Activated CD8-positive, alpha-beta T cell treated with anti-CD3 and anti-CD28 coated beads for 36 hours (primary cell): ENCODE measurements around the gene CCDC6. TPM values are rescaled to one million over a fixed set of nuclear protein-coding genes. Genes with fewer than 3 reads are reported as not detected.

Experiments
- ATAC-seq: fragments of 200-7000 bp; cut with Tn5 transposase; one replicate; pipeline ENCODE4 v1.10.0; 2021; ENCODE audit warnings: mild to moderate bottlenecking, moderate library complexity
- CTCF ChIA-PET: fragments of 350-600 bp; sonication (Branson Sonifier 250); formaldehyde crosslinking; loops from one replicate; lab custom pipeline; 2021; ENCODE audit warnings: antibody characterized with exemption; lab: Charles Lee
- POLR2A ChIA-PET: fragments of 350-600 bp; sonication (Branson Sonifier 250); formaldehyde crosslinking; loops from one replicate; lab custom pipeline; 2021; ENCODE audit warnings: antibody characterized with exemption; lab: Charles Lee
- DNase-seq: peaks from one replicate; pipeline ENCODE4 v3.0.0-alpha.2; 2020
- H3K27ac Mint-ChIP-seq: one replicate; pipeline ENCODE4 v1.8.0; 2021; ENCODE audit warnings: mild to moderate bottlenecking, mixed read lengths
- H3K27me3 Mint-ChIP-seq: one replicate; pipeline ENCODE4 v1.8.0; 2021; ENCODE audit warnings: mixed read lengths
- H3K36me3 Mint-ChIP-seq: one replicate; pipeline ENCODE4 v1.8.0; 2021; ENCODE audit warnings: low read depth, mixed read lengths
- H3K4me1 Mint-ChIP-seq: one replicate; pipeline ENCODE4 v1.8.0; 2021; ENCODE audit warnings: low read depth, mixed read lengths
- H3K4me3 Mint-ChIP-seq: one replicate; pipeline ENCODE4 v1.8.0; 2021; ENCODE audit warnings: mild to moderate bottlenecking, moderate library complexity, mixed read lengths
- H3K9me3 Mint-ChIP-seq: one replicate; pipeline ENCODE4 v1.8.0; 2021; ENCODE audit warnings: mixed read lengths
- intact Hi-C: fragments of 100-400 bp; cut with micrococcal nuclease; formaldehyde crosslinking; loops from one replicate; pipeline ENCODE4 v1.10.0; 2022
- total RNA-seq, 2 experiments: library from RNA; stranded (reverse); gene quantifications; one replicate each; pipeline ENCODE4 v1.2.3, GENCODE V29; 2021
- TF ChIP-seq, protein P1 (sequence below): fragments of 200-600 bp; IDR thresholded peaks from one replicate; pipeline ENCODE4 v1.8.0; 2022; ENCODE audit warnings: antibody characterized with exemption, mild to moderate bottlenecking

CCDC6 gene
- total RNA-seq, 2 experiments from 2014 or later, result 34.8 to 35.8 TPM

DNA sequence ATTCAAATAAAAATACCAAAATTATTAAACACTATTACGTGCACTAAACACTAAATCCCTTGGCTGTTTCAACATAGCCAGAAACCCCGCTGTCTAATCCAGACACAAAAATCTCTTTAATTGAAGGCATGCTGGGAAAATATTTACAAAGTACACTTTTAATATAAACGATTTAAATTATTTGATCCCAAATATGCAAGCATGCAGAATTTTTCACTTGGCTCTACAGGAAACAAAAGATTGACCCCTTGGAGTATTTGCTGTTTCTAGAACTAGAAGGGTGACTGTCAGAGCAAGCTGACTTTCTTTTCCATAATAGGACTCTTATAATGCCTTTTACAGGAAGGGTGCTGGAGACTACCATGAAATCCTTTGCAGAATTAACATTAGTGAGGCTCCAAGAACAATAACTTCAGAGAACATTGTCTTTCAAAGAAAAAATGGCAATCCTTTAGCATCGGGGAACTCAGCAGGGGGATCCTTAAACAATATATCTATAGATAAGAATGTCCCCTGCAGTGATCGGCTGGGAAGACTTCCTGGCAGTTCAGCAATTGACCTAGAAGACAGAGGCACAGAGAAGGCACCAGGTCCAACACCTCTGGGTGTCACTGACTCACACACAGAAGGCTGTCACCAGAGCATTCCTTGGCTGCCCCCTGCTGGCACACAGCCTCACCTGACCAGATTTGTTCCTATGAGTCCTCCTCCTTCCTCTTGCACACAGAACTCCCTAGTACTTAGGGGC lies 97.3 kb downstream of the CCDC6 start:
- intact Hi-C loops, result loop anchor here (2.0 kb wide), 1 partner anchor 182 kb away; no protein-coding TSS in a partner anchor
- ATAC-seq (peak; percentile 98), DNase-seq (peak; percentile 88)
- Mint-ChIP-seq H3K27ac (no peak overlapping the region), H3K36me3 (peaks cover 53% of the 10 kb centered on the region), H3K4me1 (no peaks in the 10 kb centered on the region), H3K27me3 (no peaks in the 10 kb centered on the region), H3K4me3 (no peak overlapping the region), H3K9me3 (no peaks in the 10 kb centered on the region)
- POLR2A ChIA-PET, result no interaction called here
- TF ChIP-seq, protein P1, sequence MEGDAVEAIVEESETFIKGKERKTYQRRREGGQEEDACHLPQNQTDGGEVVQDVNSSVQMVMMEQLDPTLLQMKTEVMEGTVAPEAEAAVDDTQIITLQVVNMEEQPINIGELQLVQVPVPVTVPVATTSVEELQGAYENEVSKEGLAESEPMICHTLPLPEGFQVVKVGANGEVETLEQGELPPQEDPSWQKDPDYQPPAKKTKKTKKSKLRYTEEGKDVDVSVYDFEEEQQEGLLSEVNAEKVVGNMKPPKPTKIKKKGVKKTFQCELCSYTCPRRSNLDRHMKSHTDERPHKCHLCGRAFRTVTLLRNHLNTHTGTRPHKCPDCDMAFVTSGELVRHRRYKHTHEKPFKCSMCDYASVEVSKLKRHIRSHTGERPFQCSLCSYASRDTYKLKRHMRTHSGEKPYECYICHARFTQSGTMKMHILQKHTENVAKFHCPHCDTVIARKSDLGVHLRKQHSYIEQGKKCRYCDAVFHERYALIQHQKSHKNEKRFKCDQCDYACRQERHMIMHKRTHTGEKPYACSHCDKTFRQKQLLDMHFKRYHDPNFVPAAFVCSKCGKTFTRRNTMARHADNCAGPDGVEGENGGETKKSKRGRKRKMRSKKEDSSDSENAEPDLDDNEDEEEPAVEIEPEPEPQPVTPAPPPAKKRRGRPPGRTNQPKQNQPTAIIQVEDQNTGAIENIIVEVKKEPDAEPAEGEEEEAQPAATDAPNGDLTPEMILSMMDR, result peak; percentile 68
- CTCF ChIA-PET, result interaction anchor here (0.5 to 3.1 kb wide), 10 partner anchors 9 to 854 kb away, joined by 3 to 24 read pairs (median 4); partner anchors contain the start of gene CCDC6

DNA sequence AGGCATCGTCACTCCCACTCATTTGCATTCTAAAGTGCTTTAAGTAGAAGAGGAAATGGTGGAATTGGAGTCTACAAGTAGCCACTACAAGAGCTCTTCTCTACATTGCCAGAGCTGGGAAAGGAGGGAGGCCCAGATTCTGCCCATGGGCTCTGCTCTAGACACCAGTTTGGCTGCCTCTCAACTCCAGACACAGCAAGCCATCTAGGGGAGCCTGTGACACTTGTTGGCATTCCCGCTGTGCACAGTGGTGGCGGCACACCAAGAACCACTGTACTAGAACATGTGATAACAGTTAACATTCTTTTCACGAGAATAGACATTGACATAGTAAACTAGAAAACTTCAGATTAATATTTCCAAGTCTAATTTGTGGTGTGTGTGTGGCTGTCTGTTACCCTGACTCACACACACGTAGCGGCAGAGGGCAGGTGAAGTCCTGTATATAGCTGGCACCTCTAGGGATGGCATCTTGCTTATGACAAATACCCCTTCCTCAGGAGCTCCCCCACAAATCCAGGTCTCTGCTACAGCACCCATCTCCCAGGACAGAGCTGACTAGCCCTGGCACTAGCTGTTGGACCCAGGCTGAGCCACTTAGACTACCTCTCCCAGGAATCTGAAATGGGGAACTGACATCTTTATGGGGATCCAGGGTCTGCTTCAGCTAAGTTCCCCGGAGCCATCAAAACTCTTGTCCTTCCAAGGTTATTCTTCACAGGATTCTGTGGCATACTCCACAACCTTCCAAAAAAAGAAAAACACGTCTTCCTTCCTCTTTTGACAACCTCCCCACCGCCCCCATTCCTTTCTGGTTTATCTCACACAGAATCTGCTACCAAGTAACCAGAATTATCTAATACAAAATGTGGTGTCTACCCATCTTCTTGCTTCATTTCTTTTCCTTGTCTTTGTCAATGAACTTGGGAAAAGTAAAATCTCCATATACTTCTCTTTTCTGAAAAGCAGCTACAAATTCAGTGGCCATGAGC lies 98.4 kb downstream of the CCDC6 start:
- ChIA-PET CTCF (interaction anchor here (1.2 to 3.1 kb wide), 8 partner anchors 12 to 184 kb away, joined by 3 to 24 read pairs (median 4); partner anchors contain the start of gene CCDC6), POLR2A (interaction anchor here (0.6 kb wide), 1 partner anchor 206 kb away, joined by 3 read pairs; no protein-coding TSS in a partner anchor)
- H3K9me3 Mint-ChIP-seq, result no peaks in the 10 kb centered on the region
- intact Hi-C loops, result loop anchor here (2.0 kb wide), 1 partner anchor 181 kb away; no protein-coding TSS in a partner anchor
- no peak for ATAC-seq
- no peak overlapping the region for H3K27ac Mint-ChIP-seq
- DNase-seq, result no peak
- no peaks in the 10 kb centered on the region for H3K4me1 Mint-ChIP-seq
- peaks cover 57% of the 10 kb centered on the region for H3K36me3 Mint-ChIP-seq
- H3K27me3 Mint-ChIP-seq, result no peaks in the 10 kb centered on the region
- TF ChIP-seq, protein P1, result no peak
- no peak overlapping the region for H3K4me3 Mint-ChIP-seq

DNA sequence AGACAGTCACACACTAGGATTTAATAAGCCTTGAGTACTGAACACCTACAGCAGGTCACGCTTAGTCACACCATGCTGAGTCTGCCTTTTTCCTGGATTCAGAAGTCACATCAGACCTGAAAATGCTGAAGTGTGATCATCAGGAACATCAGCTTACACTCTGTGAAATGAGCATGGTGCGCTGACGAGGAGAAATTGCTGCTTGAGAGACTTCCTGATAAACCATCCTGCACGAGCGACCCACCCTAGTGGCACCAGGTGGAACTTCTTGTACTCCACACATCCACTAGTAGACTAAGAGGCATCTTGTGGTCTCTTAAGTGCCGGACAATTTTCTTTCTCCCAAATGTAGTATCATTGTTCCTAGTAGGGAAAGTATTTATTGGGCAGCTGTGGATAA lies 101.3 kb downstream of the CCDC6 start:
- ChIA-PET CTCF (interaction anchor here (0.9 to 1.0 kb wide), 2 partner anchors 19 to 87 kb away, joined by 3 to 5 read pairs; no protein-coding TSS in a partner anchor), POLR2A (no interaction called here)
- TF ChIP-seq, protein P1, result peak; percentile 55
- no peaks in the 10 kb centered on the region for H3K27me3 Mint-ChIP-seq
- H3K4me3 Mint-ChIP-seq, result no peak overlapping the region
- peaks cover 56% of the 10 kb centered on the region for H3K36me3 Mint-ChIP-seq
- peaks cover 2% of the 10 kb centered on the region for H3K4me1 Mint-ChIP-seq
- intact Hi-C loops, result no loop called here
- no peak overlapping the region for H3K27ac Mint-ChIP-seq
- no peaks in the 10 kb centered on the region for H3K9me3 Mint-ChIP-seq
- DNase-seq (peak; percentile 35), ATAC-seq (no peak)

DNA sequence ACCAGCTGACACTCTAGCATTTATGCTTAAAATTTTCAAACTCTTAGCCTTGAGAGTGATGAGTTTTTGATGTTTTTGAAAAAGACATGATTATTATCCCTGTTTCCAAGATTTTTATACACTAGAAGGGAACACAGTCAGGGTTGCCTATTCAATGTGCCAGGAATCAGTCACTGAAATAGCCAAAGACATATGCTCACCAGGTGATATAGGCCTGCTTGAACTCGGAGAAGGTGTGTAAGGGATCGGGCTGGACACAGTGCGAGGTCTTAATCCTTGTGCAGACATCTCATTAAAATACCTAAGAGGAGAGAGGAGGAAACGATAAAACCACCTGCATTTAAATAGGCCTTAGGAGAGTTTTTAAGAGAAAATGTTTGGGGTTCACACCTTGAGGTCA lies 102.1 kb downstream of the CCDC6 start:
- ATAC-seq (no peak), DNase-seq (no peak)
- ChIA-PET POLR2A (no interaction called here), CTCF (interaction anchor here (0.9 to 1.2 kb wide), 2 partner anchors 9 to 88 kb away, joined by 3 to 4 read pairs; no protein-coding TSS in a partner anchor)
- TF ChIP-seq, protein P1, result no peak
- Mint-ChIP-seq H3K4me3 (no peak overlapping the region), H3K36me3 (peaks cover 55% of the 10 kb centered on the region), H3K9me3 (no peaks in the 10 kb centered on the region), H3K27me3 (no peaks in the 10 kb centered on the region), H3K4me1 (peaks cover 2% of the 10 kb centered on the region), H3K27ac (no peak overlapping the region)
- intact Hi-C loops, result no loop called here
